Right lobe of liver (tissue), 6 donors: ENCODE measurements around the gene CIDEC. TPM values are rescaled to one million over a fixed set of nuclear protein-coding genes. Genes with fewer than 3 reads are reported as not detected.

ENCODE experiments used
- ATAC-seq, 4 donors: fragments of 200-7000 bp; cut with Tn5 transposase; one replicate each; pipeline ENCODE4 v1.9.1; 2020; ENCODE audit warnings: mild to moderate bottlenecking in 4 of 4, moderate library complexity in 4 of 4
- DNase-seq, 3 donors: peaks; one replicate each; pipeline ENCODE4 v3.0.0-alpha.2; 2020
- H3K27ac ChIP-seq, 3 donors: fragments of 200-600 bp; one replicate each; pipeline ENCODE4 v1.8.0; 2022
- H3K27me3 ChIP-seq, 2 donors: fragments of 200-600 bp; one replicate each; pipeline ENCODE4 v1.8.0; 2022
- H3K36me3 ChIP-seq, 4 donors: fragments of 200-600 bp; sonication (generic) in 1 of 4; one replicate each; pipeline versions ENCODE4 v1.5.1 to v1.8.0; 2017 to 2022; ENCODE audit warnings: control low read depth in 1 of 4
- H3K4me1 ChIP-seq, 4 donors: fragments of 200-600 bp; sonication (generic) in 1 of 4; one replicate each; pipeline versions ENCODE4 v1.5.1 to v1.8.0; 2017 to 2022; ENCODE audit warnings: control low read depth in 1 of 4
- H3K4me3 ChIP-seq, 3 donors: fragments of 200-600 bp; one replicate each; pipeline ENCODE4 v1.8.0; 2022
- H3K9me3 ChIP-seq, 4 donors: fragments of 200-600 bp; sonication (generic) in 1 of 4; one replicate each; pipeline versions ENCODE4 v1.5.1 to v1.8.0; 2017 to 2022; ENCODE audit warnings: control low read depth in 1 of 4
- POLR2A ChIP-seq: fragments of 450-650 bp; IDR thresholded peaks from one replicate; pipeline ENCODE4 v1.6.1; 2017; ENCODE audit warnings: antibody characterized with exemption, mild to moderate bottlenecking
- WGBS: methylation state at CpG from one replicate; pipeline ENCODE4 v1.1.6; 2018; ENCODE audit warnings: low coverage, low lambda C conversion rate; ENCODE audit not compliant: insufficient coverage; ENCODE audit errors: missing lambda C conversion rate; 5-methylcytosine and 5-hydroxymethylcytosine counted together
- intact Hi-C, 2 donors: fragments of 100-400 bp; cut with DNase I; formaldehyde crosslinking; loops; one replicate each; pipeline versions ENCODE4 v1.11.2 to v1.14.1; 2022
- total RNA-seq, 6 experiments: library from RNA; depleted of rRNA in 2 of 6; stranded (reverse); fragments of >200 nt in 2 of 6; fragmentation: NEBNext Ultra II Directional in 3 of 6; extraction: Animal tissue kit (Norgen Biotek cat#: 25700) in 3 of 6; gene quantifications; one replicate each; pipeline versions ENCODE4 v1.1.0 to v1.2.4, GENCODE V29; 2016 to 2023
- TF ChIP-seq, protein P1 (sequence below), 4 donors: fragments of 200-600 bp in 3 of 4; fragments of 450-650 bp in 1 of 4; IDR thresholded peaks; one replicate each; pipeline versions ENCODE4 v1.5.1 to v1.8.0; 2016 to 2022; ENCODE audit warnings: antibody characterized with exemption in 4 of 4, mild to moderate bottlenecking in 2 of 4
- donor health status: DM: no; HTN: yes; CAD: no.
- donor health status: DM: no; HTN: no; CAD: no.
- donor health status: DM: no; HTN: no; CAD: no.
- donor health status: DM: no; HTN: yes; CAD: no.
- donor health status: DM: no; HTN: yes; CAD: no.

CIDEC gene
- total RNA-seq, 6 experiments from 2014 or later, result 1.0 to 101 (median 2.7) TPM

DNA sequence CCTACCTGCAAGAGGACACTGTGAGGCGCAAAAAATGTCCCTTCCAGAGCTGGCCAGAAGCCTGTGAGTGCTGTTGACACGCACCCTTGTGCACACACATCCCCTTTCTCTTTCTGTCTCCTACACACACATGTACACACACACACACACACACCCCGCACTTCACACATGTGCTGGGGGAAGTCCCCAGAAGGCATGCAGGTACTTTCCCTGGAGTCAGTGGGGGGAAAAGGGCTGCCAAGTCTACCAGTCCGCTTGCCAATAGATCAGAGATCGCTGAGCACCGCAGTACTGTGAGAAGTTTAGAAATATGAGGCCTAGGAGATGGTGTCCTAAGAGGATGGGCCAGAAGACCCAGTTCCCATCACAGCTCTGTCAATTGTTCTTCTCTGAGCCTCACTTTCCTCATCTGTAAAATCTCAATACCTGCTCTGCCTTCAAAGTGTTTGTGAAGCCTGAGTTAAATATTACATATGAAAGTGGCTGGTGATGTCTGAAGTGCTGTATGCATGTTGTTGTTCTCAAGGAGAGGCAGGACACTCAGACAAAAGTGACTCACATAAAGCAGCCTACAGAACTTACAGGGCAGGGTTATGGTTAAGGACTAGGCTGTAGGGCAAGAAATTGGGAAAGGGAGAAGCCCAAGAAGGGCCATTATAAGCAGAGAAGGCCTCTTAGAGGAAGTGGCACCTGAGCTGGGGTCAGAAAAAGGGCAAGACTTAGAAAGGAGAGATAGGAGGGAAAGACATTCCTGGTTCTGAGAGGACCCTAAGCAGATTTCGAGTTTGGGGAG lies 29.4 kb upstream of the CIDEC start:
- no peaks in the 10 kb centered on the region for H3K36me3 ChIP-seq
- TF ChIP-seq, protein P1, sequence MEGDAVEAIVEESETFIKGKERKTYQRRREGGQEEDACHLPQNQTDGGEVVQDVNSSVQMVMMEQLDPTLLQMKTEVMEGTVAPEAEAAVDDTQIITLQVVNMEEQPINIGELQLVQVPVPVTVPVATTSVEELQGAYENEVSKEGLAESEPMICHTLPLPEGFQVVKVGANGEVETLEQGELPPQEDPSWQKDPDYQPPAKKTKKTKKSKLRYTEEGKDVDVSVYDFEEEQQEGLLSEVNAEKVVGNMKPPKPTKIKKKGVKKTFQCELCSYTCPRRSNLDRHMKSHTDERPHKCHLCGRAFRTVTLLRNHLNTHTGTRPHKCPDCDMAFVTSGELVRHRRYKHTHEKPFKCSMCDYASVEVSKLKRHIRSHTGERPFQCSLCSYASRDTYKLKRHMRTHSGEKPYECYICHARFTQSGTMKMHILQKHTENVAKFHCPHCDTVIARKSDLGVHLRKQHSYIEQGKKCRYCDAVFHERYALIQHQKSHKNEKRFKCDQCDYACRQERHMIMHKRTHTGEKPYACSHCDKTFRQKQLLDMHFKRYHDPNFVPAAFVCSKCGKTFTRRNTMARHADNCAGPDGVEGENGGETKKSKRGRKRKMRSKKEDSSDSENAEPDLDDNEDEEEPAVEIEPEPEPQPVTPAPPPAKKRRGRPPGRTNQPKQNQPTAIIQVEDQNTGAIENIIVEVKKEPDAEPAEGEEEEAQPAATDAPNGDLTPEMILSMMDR (IDR thresholded peaks at IDR 0.05), result no peak
- no peak for TF ChIP-seq POLR2A
- DNase-seq (peak; percentile 64 to 89 (median 82)), ATAC-seq (peak; percentile 69 to 81 (median 74))
- no peak overlapping the region for H3K27ac ChIP-seq
- H3K27me3 ChIP-seq, result no peaks in the 10 kb centered on the region
- H3K9me3 ChIP-seq, result no peaks in the 10 kb centered on the region
- peaks cover 0 to 60% (median 30%) of the 10 kb centered on the region in 4 donors for H3K4me1 ChIP-seq
- intact Hi-C loops, result no loop called here
- 52% methylated on average over 5 of the region's 7 CpGs for WGBS
- no peak overlapping the region for H3K4me3 ChIP-seq

DNA sequence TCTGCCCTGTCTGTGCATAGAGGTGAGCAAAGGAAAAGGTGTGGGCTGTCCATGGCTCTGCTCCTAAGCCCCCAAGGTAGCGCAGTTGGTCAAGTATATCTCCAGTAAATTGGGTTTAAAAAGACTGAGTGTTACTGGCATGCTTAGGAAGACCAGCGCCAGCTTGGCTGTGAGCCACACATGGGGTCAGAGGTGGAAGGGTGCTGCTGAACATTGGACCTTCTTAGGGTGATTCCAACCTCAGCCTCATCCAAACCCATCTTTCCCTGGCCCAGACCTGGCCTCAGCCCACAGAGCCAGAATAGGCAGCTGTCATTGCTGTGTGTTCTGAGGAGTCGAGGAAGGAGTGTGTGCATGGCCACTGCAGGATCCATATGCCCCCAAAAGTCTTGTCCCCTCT lies 28.2 kb upstream of the CIDEC start:
- Histone ChIP-seq H3K27ac (no peak overlapping the region), H3K27me3 (no peaks in the 10 kb centered on the region), H3K4me1 (peaks cover 0 to 55% (median 25%) of the 10 kb centered on the region in 4 donors), H3K9me3 (no peaks in the 10 kb centered on the region), H3K36me3 (no peaks in the 10 kb centered on the region), H3K4me3 (no peak overlapping the region)
- intact Hi-C loops, result no loop called here
- DNase-seq (peak; percentile 57 to 87 (median 86)), ATAC-seq (peak; percentile 23 to 67 (median 65))
- WGBS, result 31% methylated on average over 3 of the region's 3 CpGs
- TF ChIP-seq, protein P1 (IDR thresholded peaks at IDR 0.05), result no peak
- no peak for TF ChIP-seq POLR2A

DNA sequence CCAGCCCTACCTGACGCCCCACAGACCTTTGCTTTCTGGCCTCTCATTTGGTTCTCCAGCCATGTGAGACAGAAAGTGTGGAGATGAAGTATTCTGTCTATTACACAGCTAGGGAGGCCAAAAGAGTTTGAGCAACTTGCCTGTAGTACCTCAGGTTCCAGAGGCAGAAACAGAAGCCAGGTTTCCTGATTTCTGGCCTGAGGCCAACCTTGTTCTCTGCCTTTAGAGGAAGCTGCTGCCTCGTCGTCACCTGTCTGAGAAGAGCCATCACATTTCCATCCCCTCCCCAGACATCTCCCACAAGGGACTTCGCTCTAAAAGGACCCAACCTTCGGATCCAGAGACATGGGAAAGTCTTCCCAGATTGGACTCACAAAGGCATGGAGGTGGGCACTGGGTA lies 26.4 kb upstream of the CIDEC start:
- intact Hi-C loops, result no loop called here
- 63% methylated on average over 1 of the region's 5 CpGs for WGBS
- Histone ChIP-seq H3K4me1 (peaks cover 0 to 48% (median 22%) of the 10 kb centered on the region in 4 donors), H3K27ac (no peak overlapping the region), H3K9me3 (no peaks in the 10 kb centered on the region), H3K36me3 (no peaks in the 10 kb centered on the region), H3K4me3 (no peak overlapping the region), H3K27me3 (no peaks in the 10 kb centered on the region)
- ATAC-seq, result no peak
- DNase-seq, result peak in 1 of 3 donors; percentile 59
- TF ChIP-seq, protein P1 (IDR thresholded peaks at IDR 0.05), result no peak

DNA sequence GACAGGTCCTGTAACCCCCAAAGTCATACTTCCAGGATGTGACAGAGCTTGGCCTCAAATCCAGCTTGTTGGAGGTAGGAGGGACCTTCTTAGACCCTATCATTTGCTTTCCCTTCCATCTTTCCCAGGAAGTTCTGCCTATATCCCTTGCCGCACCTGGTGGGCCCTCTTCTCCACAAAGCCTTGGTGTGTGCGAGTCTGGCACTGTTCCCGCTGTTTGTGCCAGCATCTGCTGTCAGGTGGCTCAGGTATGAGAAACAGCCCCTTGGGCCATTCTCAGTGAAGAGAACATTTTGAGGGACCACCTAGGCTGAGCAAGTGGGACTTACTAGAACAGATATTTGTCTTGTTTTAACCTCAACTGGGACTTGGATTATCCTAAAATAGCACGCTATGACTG lies 23.9 kb upstream of the CIDEC start:
- no peak for DNase-seq
- Histone ChIP-seq H3K4me1 (peaks cover 0 to 36% (median 13%) of the 10 kb centered on the region in 4 donors), H3K9me3 (no peaks in the 10 kb centered on the region), H3K27ac (no peak overlapping the region), H3K36me3 (no peaks in the 10 kb centered on the region), H3K27me3 (no peaks in the 10 kb centered on the region), H3K4me3 (no peak overlapping the region)
- WGBS, result 89% methylated on average over 4 of the region's 4 CpGs
- intact Hi-C loops, result no loop called here
- TF ChIP-seq POLR2A, result no peak
- TF ChIP-seq, protein P1 (IDR thresholded peaks at IDR 0.05), result no peak
- no peak for ATAC-seq
